WTC11 (cell line): ENCODE data around the gene PPP1R3F.

Experiments
- CBFB ChIP-seq: sonication (generic); formaldehyde crosslinking; IDR thresholded peaks from 2 replicates; pipeline ENCODE4 v1.8.1; 2022; ENCODE audit warnings: mild to moderate bottlenecking, low read depth, missing genetic modification reagents
- ESRRA ChIP-seq: sonication (generic); formaldehyde crosslinking; IDR thresholded peaks from 2 replicates; pipeline ENCODE4 v1.8.1; 2022; ENCODE audit warnings: mild to moderate bottlenecking, missing genetic modification reagents, borderline replicate concordance
- GRHL2 ChIP-seq: fragments of 250-450 bp; sonication (Bioruptor Pico); IDR thresholded peaks from 2 replicates; pipeline ENCODE4 v1.8.0; 2022; ENCODE audit warnings: mild to moderate bottlenecking, moderate library complexity; ENCODE audit not compliant: insufficient replicate concordance, severe bottlenecking
- JUN ChIP-seq: sonication (generic); formaldehyde crosslinking; IDR thresholded peaks from 2 replicates; pipeline ENCODE4 v1.8.0; 2023; ENCODE audit warnings: mild to moderate bottlenecking, missing genetic modification reagents
- NR2C2 ChIP-seq: sonication (generic); formaldehyde crosslinking; IDR thresholded peaks from 2 replicates; pipeline ENCODE4 v1.8.0; 2022; ENCODE audit warnings: mild to moderate bottlenecking, missing genetic modification reagents
- SP1 ChIP-seq: sonication (generic); formaldehyde crosslinking; conservative IDR thresholded peaks from 2 replicates; pipeline ENCODE4 v1.8.1; 2022; ENCODE audit warnings: missing genetic modification reagents
- TF ChIP-seq, protein P1 (sequence below): fragments of 200-600 bp; IDR thresholded peaks from 2 replicates; pipeline ENCODE4 v1.8.0; 2022; ENCODE audit warnings: antibody characterized with exemption
- TF ChIP-seq, protein P2 (sequence below): fragments of 250-450 bp; sonication (Bioruptor Pico); IDR thresholded peaks from 2 replicates; pipeline ENCODE4 v1.9.0; 2021; ENCODE audit warnings: moderate library complexity, mild to moderate bottlenecking, inconsistent platforms, borderline replicate concordance
- TF ChIP-seq, protein P3 (sequence below): sonication (generic); formaldehyde crosslinking; IDR thresholded peaks from 2 replicates; pipeline ENCODE4 v1.8.0; 2022; ENCODE audit warnings: mild to moderate bottlenecking, missing genetic modification reagents
- TF ChIP-seq, protein P4 (sequence below): sonication (generic); formaldehyde crosslinking; IDR thresholded peaks from 2 replicates; pipeline ENCODE4 v1.8.0; 2022; ENCODE audit warnings: mild to moderate bottlenecking, missing genetic modification reagents
- TF ChIP-seq, protein P5 (sequence below): sonication (generic); formaldehyde crosslinking; IDR thresholded peaks from 2 replicates; pipeline ENCODE4 v1.8.0; 2023; ENCODE audit warnings: missing genetic modification reagents
- TF ChIP-seq, protein P6 (sequence below): sonication (generic); formaldehyde crosslinking; IDR thresholded peaks from 2 replicates; pipeline ENCODE4 v1.8.0; 2022; ENCODE audit warnings: missing genetic modification reagents
- TF ChIP-seq, protein P7 (sequence below): fragments of 250-450 bp; sonication (Bioruptor Pico); IDR thresholded peaks from 2 replicates; pipeline ENCODE4 v2.1.2; 2022; ENCODE audit warnings: mild to moderate bottlenecking, moderate library complexity
- TF ChIP-seq, protein P8 (sequence below): sonication (generic); formaldehyde crosslinking; IDR thresholded peaks from 2 replicates; pipeline ENCODE4 v1.8.0; 2022; ENCODE audit warnings: mild to moderate bottlenecking, missing genetic modification reagents

DNA sequence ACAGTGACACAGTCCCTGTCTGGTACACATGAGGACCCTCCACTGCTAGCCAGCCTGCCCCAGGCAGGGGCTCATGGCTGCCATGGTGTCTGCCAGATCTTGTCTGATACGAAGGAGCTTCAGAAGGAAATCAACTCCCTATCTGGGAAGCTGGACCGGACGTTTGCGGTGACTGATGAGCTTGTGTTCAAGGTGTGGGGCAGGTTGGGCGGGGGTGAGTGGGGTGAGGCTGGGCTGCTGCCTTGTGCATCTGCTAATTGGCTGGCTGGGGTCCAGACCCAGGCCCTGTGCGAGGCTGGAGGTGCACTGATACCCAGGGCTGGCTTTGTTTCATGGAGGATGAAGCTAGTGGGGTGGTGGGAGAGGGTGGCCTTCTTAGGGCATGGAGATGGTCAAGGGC lies 20.5 kb upstream of the PPP1R3F start:
- TF ChIP-seq GRHL2 (CRISPR knock-in tag) = no peak
- no peak for TF ChIP-seq JUN (CRISPR knock-in tag)
- TF ChIP-seq, protein P1, sequence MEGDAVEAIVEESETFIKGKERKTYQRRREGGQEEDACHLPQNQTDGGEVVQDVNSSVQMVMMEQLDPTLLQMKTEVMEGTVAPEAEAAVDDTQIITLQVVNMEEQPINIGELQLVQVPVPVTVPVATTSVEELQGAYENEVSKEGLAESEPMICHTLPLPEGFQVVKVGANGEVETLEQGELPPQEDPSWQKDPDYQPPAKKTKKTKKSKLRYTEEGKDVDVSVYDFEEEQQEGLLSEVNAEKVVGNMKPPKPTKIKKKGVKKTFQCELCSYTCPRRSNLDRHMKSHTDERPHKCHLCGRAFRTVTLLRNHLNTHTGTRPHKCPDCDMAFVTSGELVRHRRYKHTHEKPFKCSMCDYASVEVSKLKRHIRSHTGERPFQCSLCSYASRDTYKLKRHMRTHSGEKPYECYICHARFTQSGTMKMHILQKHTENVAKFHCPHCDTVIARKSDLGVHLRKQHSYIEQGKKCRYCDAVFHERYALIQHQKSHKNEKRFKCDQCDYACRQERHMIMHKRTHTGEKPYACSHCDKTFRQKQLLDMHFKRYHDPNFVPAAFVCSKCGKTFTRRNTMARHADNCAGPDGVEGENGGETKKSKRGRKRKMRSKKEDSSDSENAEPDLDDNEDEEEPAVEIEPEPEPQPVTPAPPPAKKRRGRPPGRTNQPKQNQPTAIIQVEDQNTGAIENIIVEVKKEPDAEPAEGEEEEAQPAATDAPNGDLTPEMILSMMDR = no peak
- TF ChIP-seq, protein P2, sequence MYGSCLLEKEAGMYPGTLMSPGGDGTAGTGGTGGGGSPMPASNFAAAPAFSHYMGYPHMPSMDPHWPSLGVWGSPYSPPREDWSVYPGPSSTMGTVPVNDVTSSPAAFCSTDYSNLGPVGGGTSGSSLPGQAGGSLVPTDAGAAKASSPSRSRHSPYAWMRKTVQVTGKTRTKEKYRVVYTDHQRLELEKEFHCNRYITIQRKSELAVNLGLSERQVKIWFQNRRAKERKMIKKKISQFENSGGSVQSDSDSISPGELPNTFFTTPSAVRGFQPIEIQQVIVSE (CRISPR knock-in tag) = no peak
- TF ChIP-seq CBFB (CRISPR knock-in tag) = no peak
- TF ChIP-seq NR2C2 (CRISPR knock-in tag) = no peak
- TF ChIP-seq, protein P3, sequence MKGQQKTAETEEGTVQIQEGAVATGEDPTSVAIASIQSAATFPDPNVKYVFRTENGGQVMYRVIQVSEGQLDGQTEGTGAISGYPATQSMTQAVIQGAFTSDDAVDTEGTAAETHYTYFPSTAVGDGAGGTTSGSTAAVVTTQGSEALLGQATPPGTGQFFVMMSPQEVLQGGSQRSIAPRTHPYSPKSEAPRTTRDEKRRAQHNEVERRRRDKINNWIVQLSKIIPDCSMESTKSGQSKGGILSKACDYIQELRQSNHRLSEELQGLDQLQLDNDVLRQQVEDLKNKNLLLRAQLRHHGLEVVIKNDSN (CRISPR knock-in tag) = no peak
- no peak for TF ChIP-seq ESRRA (CRISPR knock-in tag)
- TF ChIP-seq, protein P4, sequence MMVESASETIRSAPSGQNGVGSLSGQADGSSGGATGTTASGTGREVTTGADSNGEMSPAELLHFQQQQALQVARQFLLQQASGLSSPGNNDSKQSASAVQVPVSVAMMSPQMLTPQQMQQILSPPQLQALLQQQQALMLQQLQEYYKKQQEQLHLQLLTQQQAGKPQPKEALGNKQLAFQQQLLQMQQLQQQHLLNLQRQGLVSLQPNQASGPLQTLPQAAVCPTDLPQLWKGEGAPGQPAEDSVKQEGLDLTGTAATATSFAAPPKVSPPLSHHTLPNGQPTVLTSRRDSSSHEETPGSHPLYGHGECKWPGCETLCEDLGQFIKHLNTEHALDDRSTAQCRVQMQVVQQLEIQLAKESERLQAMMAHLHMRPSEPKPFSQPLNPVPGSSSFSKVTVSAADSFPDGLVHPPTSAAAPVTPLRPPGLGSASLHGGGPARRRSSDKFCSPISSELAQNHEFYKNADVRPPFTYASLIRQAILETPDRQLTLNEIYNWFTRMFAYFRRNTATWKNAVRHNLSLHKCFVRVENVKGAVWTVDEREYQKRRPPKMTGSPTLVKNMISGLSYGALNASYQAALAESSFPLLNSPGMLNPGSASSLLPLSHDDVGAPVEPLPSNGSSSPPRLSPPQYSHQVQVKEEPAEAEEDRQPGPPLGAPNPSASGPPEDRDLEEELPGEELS (CRISPR knock-in tag) = no peak
- TF ChIP-seq, protein P5, sequence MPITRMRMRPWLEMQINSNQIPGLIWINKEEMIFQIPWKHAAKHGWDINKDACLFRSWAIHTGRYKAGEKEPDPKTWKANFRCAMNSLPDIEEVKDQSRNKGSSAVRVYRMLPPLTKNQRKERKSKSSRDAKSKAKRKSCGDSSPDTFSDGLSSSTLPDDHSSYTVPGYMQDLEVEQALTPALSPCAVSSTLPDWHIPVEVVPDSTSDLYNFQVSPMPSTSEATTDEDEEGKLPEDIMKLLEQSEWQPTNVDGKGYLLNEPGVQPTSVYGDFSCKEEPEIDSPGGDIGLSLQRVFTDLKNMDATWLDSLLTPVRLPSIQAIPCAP (CRISPR knock-in tag) = no peak
- TF ChIP-seq, protein P6, sequence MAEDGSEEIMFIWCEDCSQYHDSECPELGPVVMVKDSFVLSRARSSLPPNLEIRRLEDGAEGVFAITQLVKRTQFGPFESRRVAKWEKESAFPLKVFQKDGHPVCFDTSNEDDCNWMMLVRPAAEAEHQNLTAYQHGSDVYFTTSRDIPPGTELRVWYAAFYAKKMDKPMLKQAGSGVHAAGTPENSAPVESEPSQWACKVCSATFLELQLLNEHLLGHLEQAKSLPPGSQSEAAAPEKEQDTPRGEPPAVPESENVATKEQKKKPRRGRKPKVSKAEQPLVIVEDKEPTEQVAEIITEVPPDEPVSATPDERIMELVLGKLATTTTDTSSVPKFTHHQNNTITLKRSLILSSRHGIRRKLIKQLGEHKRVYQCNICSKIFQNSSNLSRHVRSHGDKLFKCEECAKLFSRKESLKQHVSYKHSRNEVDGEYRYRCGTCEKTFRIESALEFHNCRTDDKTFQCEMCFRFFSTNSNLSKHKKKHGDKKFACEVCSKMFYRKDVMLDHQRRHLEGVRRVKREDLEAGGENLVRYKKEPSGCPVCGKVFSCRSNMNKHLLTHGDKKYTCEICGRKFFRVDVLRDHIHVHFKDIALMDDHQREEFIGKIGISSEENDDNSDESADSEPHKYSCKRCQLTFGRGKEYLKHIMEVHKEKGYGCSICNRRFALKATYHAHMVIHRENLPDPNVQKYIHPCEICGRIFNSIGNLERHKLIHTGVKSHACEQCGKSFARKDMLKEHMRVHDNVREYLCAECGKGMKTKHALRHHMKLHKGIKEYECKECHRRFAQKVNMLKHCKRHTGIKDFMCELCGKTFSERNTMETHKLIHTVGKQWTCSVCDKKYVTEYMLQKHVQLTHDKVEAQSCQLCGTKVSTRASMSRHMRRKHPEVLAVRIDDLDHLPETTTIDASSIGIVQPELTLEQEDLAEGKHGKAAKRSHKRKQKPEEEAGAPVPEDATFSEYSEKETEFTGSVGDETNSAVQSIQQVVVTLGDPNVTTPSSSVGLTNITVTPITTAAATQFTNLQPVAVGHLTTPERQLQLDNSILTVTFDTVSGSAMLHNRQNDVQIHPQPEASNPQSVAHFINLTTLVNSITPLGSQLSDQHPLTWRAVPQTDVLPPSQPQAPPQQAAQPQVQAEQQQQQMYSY = no peak
- TF ChIP-seq, protein P7, sequence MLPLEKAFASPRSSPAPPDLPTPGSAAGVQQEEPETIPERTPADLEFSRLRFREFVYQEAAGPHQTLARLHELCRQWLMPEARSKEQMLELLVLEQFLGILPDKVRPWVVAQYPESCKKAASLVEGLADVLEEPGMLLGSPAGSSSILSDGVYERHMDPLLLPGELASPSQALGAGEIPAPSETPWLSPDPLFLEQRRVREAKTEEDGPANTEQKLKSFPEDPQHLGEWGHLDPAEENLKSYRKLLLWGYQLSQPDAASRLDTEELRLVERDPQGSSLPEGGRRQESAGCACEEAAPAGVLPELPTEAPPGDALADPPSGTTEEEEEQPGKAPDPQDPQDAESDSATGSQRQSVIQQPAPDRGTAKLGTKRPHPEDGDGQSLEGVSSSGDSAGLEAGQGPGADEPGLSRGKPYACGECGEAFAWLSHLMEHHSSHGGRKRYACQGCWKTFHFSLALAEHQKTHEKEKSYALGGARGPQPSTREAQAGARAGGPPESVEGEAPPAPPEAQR = no peak
- TF ChIP-seq, protein P8, sequence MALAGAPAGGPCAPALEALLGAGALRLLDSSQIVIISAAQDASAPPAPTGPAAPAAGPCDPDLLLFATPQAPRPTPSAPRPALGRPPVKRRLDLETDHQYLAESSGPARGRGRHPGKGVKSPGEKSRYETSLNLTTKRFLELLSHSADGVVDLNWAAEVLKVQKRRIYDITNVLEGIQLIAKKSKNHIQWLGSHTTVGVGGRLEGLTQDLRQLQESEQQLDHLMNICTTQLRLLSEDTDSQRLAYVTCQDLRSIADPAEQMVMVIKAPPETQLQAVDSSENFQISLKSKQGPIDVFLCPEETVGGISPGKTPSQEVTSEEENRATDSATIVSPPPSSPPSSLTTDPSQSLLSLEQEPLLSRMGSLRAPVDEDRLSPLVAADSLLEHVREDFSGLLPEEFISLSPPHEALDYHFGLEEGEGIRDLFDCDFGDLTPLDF = no peak
- no peak for TF ChIP-seq SP1 (CRISPR knock-in tag)
